GM19397 (cell line): ENCODE measurements around the gene GGT1.
"Not testable (repeated sequence)": the region's sequence is repeated elsewhere in the genome, so short reads cannot be mapped to it uniquely, and the experiment has no call there.

Experiments
- ATAC-seq: cut with Tn5 transposase; IDR thresholded peaks from one replicate; pipeline ENCODE4 v1.9.1; 2021; ENCODE audit warnings: mild to moderate bottlenecking, moderate library complexity; ENCODE audit not compliant: unreplicated experiment

Gene GGT1

GRCh38 chr22:24633231-24634023, 30.4 kb downstream of the GGT1 start:
- ATAC-seq, result not testable (repeated sequence)

GRCh38 chr22:24634776-24635389, 31.9 kb downstream of the GGT1 start:
- ATAC-seq, result not testable (repeated sequence)

- not testable (repeated sequence) for ATAC-seq
These were observed 33.5 kb downstream of the GGT1 start for GRCh38 chr22:24636513-24636912.

GRCh38 chr22:24642307-24642706, 39.3 kb downstream of the GGT1 start:
- not testable (repeated sequence) for ATAC-seq

- not testable (repeated sequence) for ATAC-seq
These were observed 41.4 kb downstream of the GGT1 start for GRCh38 chr22:24644409-24644808.

GRCh38 chr22:24645408-24646399, 42.7 kb downstream of the GGT1 start:
- ATAC-seq, result not testable (repeated sequence)

GRCh38 chr22:24646756-24647155, 43.8 kb downstream of the GGT1 start:
- ATAC-seq, result not testable (repeated sequence)

- ATAC-seq, result not testable (repeated sequence)
These were observed 46.4 kb downstream of the GGT1 start for GRCh38 chr22:24649371-24649770.

- ATAC-seq, result not testable (repeated sequence)
These were observed 47.9 kb downstream of the GGT1 start for GRCh38 chr22:24650884-24651283.

GRCh38 chr22:24665395-24665794, 62.4 kb downstream of the GGT1 start:
- ATAC-seq, result not testable (repeated sequence)

- not testable (repeated sequence) for ATAC-seq
These were observed 64.9 kb downstream of the GGT1 start for GRCh38 chr22:24667904-24668303.

GRCh38 chr22:24672532-24672931, 69.5 kb downstream of the GGT1 start:
- ATAC-seq, result not testable (repeated sequence)
